Neural progenitor cell (in vitro differentiated cells): ENCODE measurements around the gene PUSL1.

Experiments
- EZH2phosphoT487 ChIP-seq: fragments of 200-600 bp; sonication (generic); IDR thresholded peaks from 2 replicates; pipeline ENCODE4 v1.6.1; 2017; ENCODE audit warnings: antibody characterized with exemption
- TF ChIP-seq, protein P1 (sequence below): fragments of 200-600 bp; sonication (generic); IDR thresholded peaks from 2 replicates; pipeline ENCODE4 v1.5.1; 2017; ENCODE audit warnings: antibody characterized with exemption, mild to moderate bottlenecking

DNA sequence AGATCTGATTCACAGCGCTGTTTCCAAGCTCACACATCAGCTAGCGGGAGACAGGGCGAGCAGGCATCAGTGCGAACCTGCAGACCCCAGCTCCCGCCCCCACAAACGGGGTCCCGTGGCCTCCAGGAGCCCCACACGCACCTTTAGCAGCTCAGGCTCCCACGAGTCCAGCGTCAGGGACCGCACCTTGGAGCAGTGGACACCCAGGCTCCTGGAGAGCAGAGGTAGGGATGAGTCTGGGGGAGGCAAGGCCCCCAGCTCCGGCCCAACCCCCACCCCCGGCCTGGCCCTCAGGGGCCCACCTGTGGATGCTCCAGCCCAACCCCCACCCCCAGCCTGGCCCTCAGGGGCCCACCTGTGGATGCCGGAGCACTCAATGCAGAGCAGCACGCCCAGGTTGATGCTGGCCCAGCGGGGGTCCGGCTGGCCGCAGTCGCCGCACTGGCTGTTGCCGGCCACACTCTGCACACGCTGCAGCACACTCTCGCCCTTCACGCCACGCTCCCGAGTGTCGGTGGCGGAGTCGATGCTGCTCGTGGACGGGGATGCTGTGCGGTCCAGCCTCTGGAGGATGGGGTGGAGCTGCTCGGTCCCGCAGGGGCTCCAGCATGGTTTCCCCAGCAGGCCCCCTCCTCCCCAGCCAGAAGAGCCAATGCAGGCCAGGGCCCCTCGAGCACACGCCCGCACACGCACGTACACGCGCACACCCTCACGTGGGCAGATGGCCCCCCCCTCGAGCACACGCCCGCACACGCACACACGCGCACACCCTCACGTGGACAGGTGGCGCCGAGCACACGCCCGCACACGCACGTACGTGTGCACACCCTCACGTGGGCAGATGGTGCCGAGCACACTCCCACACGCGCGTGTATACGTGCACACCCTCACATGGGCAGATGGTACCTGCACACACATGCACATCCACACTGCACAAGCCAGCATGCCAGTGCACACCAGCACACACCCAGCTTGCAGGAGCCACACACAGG lies 12.0 kb upstream of the PUSL1 start:
- TF ChIP-seq, protein P1, sequence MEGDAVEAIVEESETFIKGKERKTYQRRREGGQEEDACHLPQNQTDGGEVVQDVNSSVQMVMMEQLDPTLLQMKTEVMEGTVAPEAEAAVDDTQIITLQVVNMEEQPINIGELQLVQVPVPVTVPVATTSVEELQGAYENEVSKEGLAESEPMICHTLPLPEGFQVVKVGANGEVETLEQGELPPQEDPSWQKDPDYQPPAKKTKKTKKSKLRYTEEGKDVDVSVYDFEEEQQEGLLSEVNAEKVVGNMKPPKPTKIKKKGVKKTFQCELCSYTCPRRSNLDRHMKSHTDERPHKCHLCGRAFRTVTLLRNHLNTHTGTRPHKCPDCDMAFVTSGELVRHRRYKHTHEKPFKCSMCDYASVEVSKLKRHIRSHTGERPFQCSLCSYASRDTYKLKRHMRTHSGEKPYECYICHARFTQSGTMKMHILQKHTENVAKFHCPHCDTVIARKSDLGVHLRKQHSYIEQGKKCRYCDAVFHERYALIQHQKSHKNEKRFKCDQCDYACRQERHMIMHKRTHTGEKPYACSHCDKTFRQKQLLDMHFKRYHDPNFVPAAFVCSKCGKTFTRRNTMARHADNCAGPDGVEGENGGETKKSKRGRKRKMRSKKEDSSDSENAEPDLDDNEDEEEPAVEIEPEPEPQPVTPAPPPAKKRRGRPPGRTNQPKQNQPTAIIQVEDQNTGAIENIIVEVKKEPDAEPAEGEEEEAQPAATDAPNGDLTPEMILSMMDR, result no peak
- no peak for TF ChIP-seq EZH2phosphoT487
